Heart left ventricle (tissue), 13 donors: ENCODE results near the gene U2SURP.

Source experiments
- POLR2A ChIP-seq, 2 donors: fragments of 450-650 bp; IDR thresholded peaks; one replicate each; pipeline ENCODE4 v1.6.1; 2017; ENCODE audit warnings: antibody characterized with exemption in 2 of 2, mild to moderate bottlenecking in 2 of 2, moderate library complexity in 2 of 2
- TF ChIP-seq, protein P1 (sequence below), 12 donors: fragments of 200-600 bp; sonication (generic) in 4 of 12; IDR thresholded peaks; one replicate each; pipeline versions ENCODE4 v1.5.0 to v1.8.0; 2018 to 2022; ENCODE audit warnings: antibody characterized with exemption in 12 of 12, mild to moderate bottlenecking in 5 of 12
- donor health status: ischemic (EF 13 %, LVEDD 7.1; RV severe dilation, severe dysfunction).
- donor health status: DM: no; HTN: yes; CAD: no.
- donor health status: DM: no; HTN: no; CAD: no.
- donor health status: ischemic (EF 25% LVEDD 6.9; RV normal size, moderate dysfunction).
- donor health status: ischemic (EF 25% LVEDD 5.7; RV mildly dilated, moderate dysfunction).
- donor health status: ischemic (EF 35%, LVEDD 5.7; RV mildly dilated, moderate dysfunction).
- donor health status: nonischemic (EF 11% LVEDD 7.7; RV severe dilation, severe dysfunction).
- donor health status: DM: yes; HTN: yes; CAD: no.
- donor health status: PGD.
- donor health status: ischemic (EF 29% LVEDD 5.4; RV normal size, mild dysfunction).
- donor health status: nonischemic (EF 23%, LVEDD 6.1; RV moderate dilation, normal function).

DNA sequence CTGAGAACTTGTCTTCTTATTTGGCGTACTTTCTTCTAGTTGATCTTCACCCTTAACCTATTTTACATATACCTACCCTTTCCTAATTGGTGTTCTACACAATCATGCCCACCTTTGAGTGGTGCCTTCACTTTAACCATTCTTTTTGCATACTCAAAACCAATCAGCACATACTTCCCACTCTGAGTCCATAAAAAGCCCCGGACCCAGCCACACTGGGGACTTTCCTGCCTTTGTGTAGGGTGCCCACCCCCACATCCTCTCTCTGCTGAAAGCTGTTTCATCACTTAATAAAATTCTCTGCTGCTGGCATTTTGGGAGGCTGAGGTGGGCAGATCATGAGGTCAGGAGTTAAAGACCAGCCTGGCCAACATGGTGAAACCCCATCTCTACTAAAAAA is 102.3 kb downstream of the U2SURP start:
- TF ChIP-seq, protein P1, sequence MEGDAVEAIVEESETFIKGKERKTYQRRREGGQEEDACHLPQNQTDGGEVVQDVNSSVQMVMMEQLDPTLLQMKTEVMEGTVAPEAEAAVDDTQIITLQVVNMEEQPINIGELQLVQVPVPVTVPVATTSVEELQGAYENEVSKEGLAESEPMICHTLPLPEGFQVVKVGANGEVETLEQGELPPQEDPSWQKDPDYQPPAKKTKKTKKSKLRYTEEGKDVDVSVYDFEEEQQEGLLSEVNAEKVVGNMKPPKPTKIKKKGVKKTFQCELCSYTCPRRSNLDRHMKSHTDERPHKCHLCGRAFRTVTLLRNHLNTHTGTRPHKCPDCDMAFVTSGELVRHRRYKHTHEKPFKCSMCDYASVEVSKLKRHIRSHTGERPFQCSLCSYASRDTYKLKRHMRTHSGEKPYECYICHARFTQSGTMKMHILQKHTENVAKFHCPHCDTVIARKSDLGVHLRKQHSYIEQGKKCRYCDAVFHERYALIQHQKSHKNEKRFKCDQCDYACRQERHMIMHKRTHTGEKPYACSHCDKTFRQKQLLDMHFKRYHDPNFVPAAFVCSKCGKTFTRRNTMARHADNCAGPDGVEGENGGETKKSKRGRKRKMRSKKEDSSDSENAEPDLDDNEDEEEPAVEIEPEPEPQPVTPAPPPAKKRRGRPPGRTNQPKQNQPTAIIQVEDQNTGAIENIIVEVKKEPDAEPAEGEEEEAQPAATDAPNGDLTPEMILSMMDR (IDR thresholded peaks at IDR 0.05) = no peak
- no peak for TF ChIP-seq POLR2A (IDR thresholded peaks at IDR 0.05)
